HG03432 (cell line): Measurements from ENCODE around the gene LHX2.

ENCODE experiments used
- ATAC-seq: cut with Tn5 transposase; IDR thresholded peaks from one replicate; pipeline ENCODE4 v1.9.1; 2021; ENCODE audit warnings: mild to moderate bottlenecking, moderate library complexity; ENCODE audit not compliant: unreplicated experiment

The LHX2 gene

DNA sequence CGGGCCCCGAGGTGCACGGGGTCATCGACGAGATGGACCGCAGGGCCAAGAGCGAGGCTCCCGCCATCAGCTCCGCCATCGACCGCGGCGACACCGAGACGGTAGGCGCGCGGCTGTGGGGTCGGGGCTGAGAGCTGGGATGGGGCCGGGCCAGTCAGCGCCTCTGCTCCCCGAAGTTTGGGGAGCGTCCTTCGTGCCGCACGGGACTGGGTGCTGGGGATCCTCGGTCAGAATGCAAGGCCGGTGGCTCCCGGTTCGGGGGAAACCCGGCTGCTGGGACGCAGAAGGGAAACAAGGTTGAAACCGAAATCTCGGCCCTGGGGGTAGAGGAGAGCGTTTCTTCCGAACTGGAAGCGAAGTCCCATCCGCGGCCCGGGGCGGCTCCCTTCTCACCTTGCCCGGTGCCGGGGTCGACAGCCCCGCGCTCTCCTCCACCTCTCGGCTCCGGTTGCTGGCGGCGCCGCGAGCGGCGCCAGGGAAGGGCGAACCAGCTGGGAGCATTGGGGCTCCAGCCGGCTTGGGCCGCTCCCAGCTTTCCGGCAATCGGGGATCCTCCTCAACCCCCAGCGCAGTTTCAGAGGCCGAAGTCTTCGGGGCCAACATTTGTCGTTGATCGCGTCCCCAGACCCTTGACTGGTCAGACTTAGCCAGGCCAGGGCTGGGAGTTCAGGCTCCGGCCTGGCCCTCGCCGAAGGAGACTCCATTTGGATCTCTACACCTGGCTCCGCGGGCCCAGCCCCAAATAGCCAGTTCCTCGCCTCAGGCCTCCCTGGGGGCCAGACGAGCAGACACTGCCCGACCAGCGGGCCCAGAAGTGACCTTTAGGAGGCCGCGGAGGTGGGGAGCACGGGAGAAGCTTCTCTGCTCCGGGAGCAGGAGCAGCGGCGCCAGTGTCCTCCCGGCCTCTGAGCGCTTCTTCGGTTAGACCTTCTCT lies 1.1 kb downstream of the LHX2 start:
- ATAC-seq = no peak

DNA sequence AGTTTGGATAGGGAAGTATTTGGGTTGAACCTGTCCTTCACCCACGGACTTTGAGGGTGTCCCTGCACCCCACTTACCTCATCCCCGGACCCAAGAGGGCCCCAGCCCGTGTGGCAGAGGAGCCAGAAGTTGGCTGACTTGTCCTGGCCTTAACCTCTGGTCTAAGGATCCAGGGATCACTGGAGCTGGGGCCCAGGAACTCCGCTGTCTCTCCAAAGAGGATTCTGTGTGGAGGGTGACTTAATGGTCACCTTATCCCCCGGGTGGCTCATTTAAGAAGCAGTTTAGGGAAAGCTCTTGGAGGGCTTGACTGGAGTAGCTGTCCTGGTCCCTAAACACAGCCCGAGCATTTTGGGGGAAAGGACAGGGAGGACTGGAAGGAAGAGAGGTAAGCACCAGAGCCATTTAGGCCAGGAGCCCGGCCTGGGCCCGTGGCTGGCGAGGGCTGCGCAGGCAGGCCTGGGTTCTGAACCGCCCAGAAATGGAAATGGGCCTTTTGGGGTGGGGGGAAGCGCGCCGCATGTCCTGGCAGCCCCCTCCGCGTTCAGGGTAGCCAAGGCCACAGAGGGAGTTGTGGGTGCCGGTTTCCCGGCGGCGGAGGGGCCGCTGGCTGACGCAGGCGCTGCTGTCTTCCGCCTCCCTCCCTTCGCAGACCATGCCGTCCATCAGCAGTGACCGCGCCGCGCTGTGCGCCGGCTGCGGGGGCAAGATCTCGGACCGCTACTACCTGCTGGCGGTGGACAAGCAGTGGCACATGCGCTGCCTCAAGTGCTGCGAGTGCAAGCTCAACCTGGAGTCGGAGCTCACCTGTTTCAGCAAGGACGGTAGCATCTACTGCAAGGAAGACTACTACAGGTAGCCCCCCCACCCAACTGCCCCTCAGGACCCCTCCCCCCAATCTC lies 2.0 kb downstream of the LHX2 start:
- ATAC-seq = no peak

DNA sequence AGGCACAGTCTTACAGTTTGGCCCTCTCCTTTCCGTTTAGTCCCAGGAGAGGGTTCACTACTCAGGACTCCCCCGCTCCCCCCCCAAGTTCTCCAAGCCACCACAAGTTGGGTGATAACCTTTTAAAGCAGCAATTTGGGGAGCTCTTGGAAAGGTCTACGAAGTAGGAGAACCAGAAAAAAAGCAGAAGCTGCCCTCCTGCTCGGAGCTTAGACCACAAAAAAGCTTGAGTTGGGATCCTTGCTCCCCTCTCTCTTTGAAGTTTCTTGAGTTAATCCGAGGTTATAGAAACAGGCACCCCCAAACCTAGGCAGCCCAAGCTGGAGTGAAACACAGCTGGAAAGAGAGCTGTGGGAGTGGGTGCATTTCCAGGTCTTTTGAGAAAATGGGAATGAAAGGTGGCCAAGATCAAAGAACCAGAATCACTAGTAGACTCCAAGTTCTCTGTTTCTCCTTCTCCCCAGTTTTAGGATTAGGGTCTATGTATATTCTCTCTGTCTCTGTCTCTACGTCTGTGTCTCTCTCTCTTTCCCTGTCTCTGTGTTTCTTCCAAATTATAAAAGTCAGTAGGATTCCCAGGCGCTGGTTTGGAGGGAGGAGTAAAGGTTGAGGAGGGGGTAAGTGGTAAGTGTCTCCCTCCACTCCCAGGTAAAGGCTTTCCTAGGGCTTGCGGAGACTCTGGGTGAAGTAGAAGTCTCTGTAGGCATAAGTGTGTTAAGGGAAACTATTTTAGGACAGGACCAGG lies 2.8 kb downstream of the LHX2 start:
- no peak for ATAC-seq

DNA sequence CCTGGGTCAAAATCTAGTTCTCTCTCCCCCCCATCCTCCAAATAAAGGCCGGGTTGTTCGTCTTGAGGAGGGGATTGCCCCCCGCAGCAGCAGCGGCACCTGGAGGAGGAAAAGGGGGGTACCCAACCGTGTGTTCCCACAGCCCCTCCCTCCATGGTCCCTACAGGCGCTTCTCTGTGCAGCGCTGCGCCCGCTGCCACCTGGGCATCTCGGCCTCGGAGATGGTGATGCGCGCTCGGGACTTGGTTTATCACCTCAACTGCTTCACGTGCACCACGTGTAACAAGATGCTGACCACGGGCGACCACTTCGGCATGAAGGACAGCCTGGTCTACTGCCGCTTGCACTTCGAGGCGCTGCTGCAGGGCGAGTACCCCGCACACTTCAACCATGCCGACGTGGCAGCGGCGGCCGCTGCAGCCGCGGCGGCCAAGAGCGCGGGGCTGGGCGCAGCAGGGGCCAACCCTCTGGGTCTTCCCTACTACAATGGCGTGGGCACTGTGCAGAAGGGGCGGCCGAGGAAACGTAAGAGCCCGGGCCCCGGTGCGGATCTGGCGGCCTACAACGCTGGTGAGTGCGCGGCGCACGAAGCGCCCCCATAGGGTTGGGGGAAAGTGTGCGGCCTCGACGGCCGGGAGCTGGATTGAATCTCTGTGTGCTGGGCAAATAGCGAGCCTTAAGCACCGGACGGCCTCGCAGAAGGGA lies 3.5 kb downstream of the LHX2 start:
- ATAC-seq = no peak

DNA sequence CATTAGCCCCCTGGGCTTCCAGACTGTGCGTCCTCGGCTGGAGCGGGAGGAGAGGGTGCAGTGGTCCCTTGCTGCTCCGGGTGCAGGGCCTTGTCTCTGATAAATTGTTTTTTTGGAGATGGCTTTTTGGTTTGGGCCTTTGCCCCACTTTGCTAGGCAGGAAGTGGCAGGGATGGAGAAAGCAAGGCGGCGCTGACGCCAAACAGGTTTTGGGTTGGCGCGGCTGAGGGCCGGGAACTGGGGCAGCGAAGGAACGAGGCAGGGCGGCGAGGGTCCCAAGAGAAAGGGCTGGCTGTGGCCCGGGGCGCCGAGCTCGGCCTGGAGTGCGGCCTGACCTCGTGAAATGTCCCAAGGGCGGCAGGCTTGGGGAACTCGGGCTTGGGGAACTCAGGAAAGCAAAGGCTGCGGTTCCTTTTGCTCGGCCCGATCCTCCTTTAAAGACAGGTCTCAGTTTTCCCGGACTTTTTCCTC lies 4.1 kb downstream of the LHX2 start:
- no peak for ATAC-seq

DNA sequence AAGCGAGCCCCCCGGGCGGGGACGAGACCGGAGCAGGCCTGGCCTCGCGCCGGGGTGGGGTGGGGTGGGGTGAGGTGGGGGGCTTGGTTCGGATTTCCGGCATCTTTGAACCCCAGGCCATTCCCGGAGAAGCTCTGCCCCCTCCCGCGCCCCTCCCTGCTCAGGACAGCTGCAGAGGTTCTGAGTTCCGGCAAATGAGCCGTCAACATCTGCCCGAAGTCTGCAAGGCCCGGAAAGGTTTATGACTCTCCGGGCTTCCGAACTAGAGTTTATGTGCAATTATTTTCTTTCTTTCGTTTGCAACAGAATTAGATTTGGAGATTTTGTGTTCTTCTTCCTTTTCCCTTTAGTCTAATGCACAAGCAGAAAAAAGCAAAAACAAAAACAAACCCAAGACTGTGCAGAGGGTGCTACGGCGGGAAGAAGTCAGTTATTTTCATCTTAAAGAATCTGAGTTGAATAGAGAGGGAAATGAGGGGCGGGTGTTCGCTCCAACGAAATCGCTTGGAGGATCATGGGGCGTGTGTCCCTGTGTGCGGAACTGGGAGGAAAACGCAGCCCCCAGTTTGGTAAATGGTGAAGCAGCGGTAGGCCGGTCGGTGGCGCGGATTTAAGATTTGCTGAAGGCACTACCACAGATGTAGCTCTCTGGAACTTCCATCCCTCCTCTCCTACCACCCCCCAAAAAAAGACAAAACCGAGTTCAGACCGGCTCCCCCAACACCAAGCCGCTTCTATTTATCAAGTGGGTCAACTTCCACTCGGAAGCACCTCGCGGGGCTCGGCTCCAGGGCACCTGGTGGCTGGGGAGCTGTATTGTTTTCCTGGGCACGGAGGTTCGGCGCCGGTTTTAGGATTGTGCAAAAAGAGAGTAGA lies 4.8 kb downstream of the LHX2 start:
- ATAC-seq = no peak

DNA sequence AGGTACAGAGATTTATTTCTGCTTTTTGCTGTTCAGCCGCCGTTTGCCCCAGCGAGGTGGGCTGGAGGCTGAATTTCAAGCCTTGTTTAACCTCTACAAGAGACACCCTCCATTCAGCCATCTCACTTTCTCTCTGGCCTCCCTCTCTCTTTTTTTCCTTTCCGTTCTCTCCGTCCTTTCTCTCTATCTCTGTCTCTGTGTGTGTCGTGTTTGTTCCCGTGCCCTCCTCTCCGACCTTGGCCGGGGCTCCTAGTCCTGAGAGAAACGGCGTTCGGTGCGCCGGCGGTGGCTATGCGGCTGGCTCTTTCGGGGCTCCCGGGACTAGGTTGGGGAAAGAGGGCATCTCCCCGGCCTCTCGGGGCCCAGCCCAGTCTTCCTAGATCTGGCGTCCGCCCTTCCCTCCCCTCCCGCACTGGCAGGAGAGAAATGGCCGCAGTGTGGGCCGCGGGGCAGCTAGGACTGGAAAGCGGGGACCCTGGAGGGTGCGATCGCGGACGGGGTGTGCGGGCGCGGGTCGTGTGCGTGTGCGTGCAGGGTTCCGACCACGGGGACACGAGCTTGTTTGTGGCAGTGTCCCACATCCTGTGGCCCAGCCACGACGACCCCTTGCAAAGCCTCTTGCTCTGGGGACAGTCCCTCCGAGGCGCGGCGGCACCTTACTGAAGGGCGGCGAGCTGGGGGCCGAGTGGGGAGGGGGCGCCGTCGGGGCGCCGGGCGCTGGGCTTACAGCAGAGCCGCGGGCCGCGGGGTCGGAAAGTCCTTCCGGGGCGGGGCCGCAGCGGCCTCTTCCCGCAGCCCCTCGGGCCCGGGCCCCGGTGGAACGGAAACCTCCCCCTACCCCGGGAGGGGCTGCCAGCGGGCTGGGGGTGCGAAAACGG lies 5.7 kb downstream of the LHX2 start:
- ATAC-seq = no peak

DNA sequence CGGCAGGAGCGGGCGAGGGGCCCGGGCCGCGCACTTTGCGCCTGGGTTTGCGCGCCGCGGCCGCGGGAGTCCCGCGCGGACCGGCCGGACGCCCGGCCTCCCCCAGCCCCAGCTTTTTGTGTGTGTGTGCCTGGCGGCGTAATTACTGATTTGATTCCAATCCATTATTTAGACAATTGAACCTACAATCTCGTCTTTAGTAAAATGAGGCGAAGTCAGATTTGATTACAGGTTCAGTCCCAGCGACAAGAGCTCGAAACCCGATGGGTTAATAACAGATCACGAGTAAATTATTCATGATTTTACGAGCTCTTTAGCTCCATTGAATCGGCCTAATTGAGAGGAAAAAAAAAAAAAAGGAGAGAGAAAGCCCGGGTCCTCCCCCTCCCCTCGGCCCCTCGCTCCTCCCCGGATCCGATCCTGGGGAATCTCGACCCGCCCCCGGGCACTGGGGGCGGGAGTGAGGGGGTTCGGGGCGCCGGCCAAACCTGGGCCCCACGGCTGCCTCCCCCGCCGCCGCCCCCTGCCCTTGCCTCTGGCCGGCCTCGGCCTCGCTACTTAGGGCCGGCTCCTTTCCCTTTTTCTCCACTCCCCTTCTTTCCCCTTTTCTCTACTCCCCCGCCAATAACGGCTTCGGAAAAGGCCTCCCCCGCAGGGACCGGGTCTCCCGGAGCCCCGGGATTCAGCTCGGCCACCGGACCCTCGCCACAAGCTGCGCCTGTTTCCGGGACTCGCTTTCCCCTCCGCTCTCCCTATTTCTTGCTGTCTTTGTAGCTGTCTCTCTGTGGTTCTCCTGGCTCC lies 6.6 kb downstream of the LHX2 start:
- no peak for ATAC-seq

DNA sequence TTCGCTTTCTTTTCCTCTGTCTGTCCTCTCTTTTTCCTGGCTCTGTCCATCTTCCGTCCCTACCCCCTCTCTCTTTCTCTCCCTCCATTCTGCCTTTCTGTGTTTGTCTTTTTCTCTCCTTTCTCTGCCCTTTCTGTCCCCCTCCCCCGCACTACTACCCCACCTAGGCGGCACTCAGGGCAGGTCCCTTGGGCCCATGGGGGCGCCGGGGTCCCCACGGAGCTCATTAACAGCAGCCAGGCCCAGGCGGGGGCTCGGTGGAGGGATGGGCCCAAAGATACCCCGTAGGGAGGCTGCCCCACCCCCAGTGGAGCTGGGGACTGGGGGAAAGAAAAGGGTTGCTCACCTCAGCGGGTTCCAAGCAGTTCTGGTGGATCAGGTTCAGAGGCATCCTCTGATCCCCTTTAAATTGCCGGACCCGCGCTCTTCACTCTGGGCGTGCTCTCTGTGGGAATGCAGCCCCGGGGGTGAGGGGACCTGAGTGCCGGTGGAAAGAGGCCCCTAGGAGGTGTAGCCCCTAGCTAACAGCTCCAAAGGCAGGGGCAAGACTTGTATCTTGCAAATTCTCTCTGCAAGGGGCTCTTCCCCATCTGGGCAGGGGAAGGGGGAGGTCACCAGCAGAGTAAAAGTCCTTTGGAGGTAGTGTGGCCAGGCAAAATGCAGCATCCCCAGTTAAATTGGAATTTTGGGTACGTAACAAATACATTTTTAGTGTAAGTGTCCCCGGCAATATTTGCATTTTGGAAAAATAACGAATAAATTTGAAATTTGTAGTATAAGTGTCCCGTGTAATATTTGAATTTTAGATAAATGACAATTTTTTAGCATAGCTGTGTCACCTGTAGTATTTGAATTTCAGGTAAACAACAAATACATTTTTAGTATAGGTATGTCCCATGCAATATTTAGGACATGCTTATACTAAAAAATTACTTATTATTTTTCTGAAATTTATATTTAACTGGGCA lies 7.4 kb downstream of the LHX2 start:
- no peak for ATAC-seq

DNA sequence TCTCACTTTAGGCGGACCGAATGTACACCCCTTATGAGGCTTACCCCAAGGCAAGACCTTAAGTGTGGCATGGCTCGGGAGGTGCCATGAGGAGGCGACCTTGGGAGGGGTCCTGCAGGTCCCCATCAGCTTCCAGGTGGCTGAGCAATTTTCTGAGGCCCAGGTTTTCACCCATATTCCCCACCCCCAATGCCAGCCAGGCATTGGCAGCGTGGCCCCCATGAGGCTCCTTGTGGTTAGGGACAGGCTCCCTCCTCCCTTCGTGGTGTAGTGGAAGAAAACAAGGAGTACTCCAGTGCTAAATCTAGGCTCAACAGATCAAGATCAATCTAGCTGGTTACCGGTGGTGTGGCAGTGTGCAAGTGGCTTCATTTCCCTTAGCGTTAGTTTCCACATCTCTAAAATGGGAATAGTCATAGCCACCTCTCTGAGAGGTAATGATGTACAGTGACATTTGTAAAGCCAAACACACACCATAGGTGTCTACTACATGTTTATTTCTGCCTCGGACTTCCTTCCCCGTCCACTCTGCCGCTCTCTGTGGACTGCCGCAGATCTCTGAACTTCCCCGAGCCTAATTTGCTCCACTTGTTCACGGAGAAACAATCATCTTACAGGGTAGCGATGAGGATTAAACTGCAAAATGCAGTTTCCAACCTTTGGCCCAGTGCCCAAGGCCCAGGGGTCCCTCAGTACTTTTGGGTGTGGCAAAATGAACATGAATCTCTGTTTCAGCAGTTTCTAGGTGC lies 8.4 kb downstream of the LHX2 start:
- ATAC-seq = no peak

DNA sequence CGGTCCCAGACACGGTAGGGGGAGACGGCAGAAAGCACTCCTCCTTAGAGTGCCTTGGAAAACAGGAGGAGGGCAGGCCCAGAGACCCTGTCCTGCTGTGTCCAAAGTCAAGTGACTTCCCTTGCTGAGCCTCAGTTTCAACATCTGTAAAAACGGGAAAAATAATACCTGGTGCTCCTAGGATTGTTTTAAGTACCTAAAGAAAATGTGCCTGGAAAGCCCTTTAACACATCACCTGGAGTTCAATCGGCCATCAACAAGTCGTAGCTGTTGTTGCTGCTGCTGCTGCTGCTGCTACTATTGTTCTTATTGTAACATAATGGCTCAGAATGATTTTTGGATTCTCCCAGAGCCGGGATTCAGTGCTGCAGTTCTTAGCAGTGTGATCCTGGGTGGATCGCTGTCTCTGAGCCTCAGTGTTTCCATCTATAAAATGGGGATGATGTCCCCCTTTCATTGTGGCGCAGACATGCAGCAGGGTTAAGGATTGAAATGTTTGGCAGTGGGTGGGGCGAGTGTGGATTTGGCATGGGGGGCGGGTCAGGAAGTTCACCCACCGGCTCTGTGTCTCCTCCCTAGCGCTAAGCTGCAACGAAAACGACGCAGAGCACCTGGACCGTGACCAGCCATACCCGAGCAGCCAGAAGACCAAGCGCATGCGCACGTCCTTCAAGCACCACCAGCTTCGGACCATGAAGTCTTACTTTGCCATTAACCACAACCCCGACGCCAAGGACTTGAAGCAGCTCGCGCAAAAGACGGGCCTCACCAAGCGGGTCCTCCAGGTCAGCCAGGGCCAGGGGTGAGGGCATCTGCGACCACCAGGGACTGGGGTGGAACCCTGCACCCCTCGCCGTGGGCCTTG lies 9.2 kb downstream of the LHX2 start:
- no peak for ATAC-seq

DNA sequence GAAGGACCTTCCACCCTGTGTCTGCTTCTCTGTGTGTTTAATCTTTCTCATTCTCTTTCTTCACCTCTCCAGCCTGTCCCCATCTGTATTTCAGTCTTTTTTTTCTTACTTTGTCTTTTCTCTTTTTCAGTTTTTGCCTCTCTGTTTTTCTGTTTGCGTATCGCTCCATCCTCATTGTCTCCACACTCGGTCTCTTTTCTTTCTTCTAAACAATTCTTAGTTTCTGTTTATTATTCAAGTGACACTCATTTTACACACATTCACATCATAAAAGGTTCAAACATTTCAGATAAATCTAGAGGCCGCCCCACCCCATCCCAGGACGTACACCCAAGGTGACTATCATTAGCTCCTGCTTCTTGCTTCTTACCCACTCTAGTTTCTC lies 9.8 kb downstream of the LHX2 start:
- no peak for ATAC-seq

DNA sequence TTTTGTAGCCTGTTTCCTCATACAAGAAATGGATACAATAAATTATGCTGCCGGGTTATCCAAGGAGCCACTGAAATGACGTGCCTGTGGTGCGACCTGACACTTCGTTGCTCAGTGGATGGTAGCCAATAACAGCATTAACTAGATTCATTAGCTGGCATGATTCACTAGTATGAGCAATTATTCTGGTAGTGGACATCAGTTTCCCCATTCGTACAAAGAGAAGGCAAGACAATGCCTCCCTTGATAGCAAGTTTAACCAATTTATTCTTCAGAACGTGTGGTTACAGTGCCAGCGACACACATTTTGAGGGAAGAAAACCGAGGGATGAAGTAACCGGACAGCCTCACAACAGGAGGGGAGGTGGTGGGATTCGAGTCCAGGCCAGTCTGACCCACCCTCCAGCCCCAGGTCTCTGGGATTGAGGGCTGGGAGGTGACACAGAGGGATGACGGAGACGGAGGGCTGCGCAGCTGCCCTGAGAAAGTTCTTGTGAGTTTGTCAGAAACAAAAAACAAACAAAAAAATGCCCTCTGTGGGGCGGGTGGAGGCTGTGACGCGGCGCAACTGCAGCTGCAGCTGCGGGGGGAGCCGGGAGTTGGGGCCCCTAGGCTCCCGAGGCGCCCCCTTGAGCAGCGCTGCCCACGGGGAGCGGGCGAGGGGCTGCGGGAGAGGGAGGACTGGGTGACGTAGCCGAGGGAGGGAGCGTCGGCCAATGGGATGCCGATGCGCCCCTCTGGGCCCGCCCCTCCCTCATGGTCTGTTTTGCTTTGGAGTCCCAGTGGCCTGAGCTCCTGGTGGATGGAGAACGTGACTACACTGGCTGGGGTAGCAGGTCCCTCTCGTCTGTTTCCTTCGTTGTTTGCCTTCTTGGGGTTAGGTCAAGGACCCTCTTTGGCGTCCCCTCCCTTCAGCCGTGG lies 10.9 kb downstream of the LHX2 start:
- ATAC-seq = no peak

DNA sequence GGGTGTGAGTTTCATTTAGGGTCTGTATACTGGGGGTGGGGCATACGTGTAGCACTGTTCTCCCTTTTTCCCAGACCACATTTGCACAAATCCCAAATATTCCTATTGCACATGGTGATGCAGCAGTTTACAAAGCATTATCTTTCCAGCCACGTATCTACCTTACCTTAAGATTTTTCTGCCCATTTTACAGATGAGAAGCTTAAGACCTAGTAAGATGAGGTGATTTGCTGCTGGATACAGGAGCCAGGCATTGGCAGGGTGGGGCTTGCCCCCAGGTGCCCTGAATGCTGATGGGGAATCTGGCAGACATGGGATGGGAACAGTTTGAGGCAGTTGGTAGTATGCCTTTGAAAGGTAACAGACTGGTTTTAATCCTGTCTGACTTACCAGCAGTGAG lies 12.5 kb downstream of the LHX2 start:
- ATAC-seq = no peak
